ENCODE results near the gene CNOT9. TPM values are rescaled to one million over a fixed set of nuclear protein-coding genes. Genes with fewer than 3 reads are reported as not detected.

Gene CNOT9
- total and polyA plus RNA-seq, 2 of the 13 experiments (the other 11 are each of a cell fraction or from before 2014, with no cell fraction given), result 82.6 to 92.4 TPM

DNA sequence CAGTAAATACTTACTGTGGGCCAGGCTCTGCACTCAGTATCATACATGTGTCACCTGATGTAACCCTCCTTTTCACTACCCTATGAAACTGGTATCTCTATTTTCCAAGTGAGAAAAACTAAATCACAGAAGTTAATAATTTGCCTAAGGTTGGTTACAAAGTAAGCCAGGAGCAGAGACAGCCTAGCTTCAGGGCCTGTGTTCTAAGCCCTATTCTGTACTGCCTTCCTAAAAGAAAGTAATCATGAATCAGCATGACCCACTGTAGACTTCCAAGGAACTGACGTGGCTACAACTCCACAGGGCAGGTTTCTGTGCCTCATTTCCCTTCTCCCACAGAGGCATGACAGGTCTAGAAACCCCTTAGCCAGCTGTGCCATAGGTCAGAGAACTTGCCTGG lies 76.5 kb downstream of the CNOT9 start:
- Histone ChIP-seq H2AFZ (ENCODE audit: low read length) (no peak overlapping the region), H3K4me1 (ENCODE audit: insufficient read depth, low read length) (peaks cover 11% of the 10 kb centered on the region; the same call in 1 of the 2 replicates), H3K9me3 (ENCODE audit: low read length) (no peaks in the 10 kb centered on the region), H3K4me2 (ENCODE audit: low read depth, low read length) (no peak overlapping the region), H4K20me1 (ENCODE audit: insufficient read depth, low read length) (no peaks in the 10 kb centered on the region), H3K4me3 (replicated peaks in 1 of 3; ENCODE audit: insufficient read depth in 1 of 3, low read depth in 2 of 3, low read length in 3 of 3) (no peak overlapping the region), H3K79me2 (ENCODE audit: insufficient read depth, low read length) (no peaks in the 10 kb centered on the region), H3K9ac (ENCODE audit: insufficient read depth, low read depth, low read length) (no peak overlapping the region; the same call in 1 of the 2 replicates), H3K36me3 (replicated peaks in 1 of 2; ENCODE audit: control insufficient read depth in 1 of 2, insufficient read depth in 2 of 2, low read length in 2 of 2) (peaks cover 42 to 79% of the 10 kb centered on the region in 2 experiments), H3K27me3 (ENCODE audit: control insufficient read depth in 1 of 2, insufficient read depth in 2 of 2, low read length in 2 of 2) (no peaks in the 10 kb centered on the region), H3K27ac (ENCODE audit: extremely low read length, insufficient read depth, low read length) (no peak overlapping the region)
- ChIA-PET CTCF (ENCODE audit: low intra/inter-chr PET ratio, low total read pairs) (no interaction called here), POLR2A (no interaction called here)
- WGBS (ENCODE audit: low lambda C conversion rate), result 90% methylated on average over 1 of the region's 1 CpG
- in situ Hi-C loops (cut with HindIII; ENCODE audit: extremely low pct_ligation_motif_present, low pct_unique_long_range_greater_than_20kb), result loop anchor here (5.0 kb wide), 1 partner anchor 373 kb away; the partner anchor contains the start of genes AAMP and PNKD
- no TSS peak for BruUV-seq (replicated peaks)
- intact Hi-C loops (cut with micrococcal nuclease; ENCODE audit: unreplicated experiment), result no loop called here
- no peak for DNase-seq (ENCODE audit: low spot score)
- no peak for ATAC-seq
- FAIRE-seq, result peak; percentile 4
- TF ChIP-seq ZKSCAN1 (IDR thresholded peaks at IDR 0.05; ENCODE audit: low read length), result no peak
- TF ChIP-seq SNRNP70 (IDR thresholded peaks at IDR 0.05; ENCODE audit: low read depth, low read length), result no peak
- TF ChIP-seq ISX (CRISPR knock-in tag; conservative IDR thresholded peaks at IDR 0.05), result no peak
- no peak for TF ChIP-seq JDP2 (CRISPR knock-in tag; IDR thresholded peaks at IDR 0.05; ENCODE audit: borderline replicate concordance)
- TF ChIP-seq, protein P1, sequence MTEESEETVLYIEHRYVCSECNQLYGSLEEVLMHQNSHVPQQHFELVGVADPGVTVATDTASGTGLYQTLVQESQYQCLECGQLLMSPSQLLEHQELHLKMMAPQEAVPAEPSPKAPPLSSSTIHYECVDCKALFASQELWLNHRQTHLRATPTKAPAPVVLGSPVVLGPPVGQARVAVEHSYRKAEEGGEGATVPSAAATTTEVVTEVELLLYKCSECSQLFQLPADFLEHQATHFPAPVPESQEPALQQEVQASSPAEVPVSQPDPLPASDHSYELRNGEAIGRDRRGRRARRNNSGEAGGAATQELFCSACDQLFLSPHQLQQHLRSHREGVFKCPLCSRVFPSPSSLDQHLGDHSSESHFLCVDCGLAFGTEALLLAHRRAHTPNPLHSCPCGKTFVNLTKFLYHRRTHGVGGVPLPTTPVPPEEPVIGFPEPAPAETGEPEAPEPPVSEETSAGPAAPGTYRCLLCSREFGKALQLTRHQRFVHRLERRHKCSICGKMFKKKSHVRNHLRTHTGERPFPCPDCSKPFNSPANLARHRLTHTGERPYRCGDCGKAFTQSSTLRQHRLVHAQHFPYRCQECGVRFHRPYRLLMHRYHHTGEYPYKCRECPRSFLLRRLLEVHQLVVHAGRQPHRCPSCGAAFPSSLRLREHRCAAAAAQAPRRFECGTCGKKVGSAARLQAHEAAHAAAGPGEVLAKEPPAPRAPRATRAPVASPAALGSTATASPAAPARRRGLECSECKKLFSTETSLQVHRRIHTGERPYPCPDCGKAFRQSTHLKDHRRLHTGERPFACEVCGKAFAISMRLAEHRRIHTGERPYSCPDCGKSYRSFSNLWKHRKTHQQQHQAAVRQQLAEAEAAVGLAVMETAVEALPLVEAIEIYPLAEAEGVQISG (CRISPR knock-in tag; IDR thresholded peaks at IDR 0.05), result no peak
- TF ChIP-seq, protein P2, sequence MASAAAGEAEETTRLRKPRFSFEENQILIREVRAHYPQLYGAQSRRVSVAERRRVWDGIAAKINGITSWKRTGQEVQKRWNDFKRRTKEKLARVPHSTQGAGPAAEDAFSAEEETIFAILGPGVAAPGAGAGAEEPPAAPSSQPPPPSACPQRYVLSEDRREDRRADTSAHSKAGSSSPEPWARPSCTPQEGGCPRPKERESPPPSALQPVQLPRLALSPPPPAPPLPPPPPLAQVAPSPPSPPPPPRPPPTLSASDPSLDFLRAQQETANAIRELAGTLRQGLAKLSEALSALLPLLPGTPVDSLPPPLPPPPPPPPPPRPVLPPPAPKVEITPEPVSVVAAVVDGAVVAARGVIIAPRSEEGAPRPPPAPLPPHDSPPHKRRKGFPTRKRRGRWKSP (CRISPR knock-in tag; IDR thresholded peaks at IDR 0.05), result no peak
- TF ChIP-seq SOX5 (CRISPR knock-in tag; IDR thresholded peaks at IDR 0.05; ENCODE audit: borderline replicate concordance), result no peak
- TF ChIP-seq ONECUT2 (CRISPR knock-in tag; IDR thresholded peaks at IDR 0.05), result no peak
- TF ChIP-seq, protein P3, sequence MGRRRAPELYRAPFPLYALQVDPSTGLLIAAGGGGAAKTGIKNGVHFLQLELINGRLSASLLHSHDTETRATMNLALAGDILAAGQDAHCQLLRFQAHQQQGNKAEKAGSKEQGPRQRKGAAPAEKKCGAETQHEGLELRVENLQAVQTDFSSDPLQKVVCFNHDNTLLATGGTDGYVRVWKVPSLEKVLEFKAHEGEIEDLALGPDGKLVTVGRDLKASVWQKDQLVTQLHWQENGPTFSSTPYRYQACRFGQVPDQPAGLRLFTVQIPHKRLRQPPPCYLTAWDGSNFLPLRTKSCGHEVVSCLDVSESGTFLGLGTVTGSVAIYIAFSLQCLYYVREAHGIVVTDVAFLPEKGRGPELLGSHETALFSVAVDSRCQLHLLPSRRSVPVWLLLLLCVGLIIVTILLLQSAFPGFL (CRISPR knock-in tag; IDR thresholded peaks at IDR 0.05), result no peak
- no peak for TF ChIP-seq MEF2D (CRISPR knock-in tag; IDR thresholded peaks at IDR 0.05)
- no peak for TF ChIP-seq PAWR (CRISPR knock-in tag; IDR thresholded peaks at IDR 0.05; ENCODE audit: borderline replicate concordance)
- TF ChIP-seq, protein P4, sequence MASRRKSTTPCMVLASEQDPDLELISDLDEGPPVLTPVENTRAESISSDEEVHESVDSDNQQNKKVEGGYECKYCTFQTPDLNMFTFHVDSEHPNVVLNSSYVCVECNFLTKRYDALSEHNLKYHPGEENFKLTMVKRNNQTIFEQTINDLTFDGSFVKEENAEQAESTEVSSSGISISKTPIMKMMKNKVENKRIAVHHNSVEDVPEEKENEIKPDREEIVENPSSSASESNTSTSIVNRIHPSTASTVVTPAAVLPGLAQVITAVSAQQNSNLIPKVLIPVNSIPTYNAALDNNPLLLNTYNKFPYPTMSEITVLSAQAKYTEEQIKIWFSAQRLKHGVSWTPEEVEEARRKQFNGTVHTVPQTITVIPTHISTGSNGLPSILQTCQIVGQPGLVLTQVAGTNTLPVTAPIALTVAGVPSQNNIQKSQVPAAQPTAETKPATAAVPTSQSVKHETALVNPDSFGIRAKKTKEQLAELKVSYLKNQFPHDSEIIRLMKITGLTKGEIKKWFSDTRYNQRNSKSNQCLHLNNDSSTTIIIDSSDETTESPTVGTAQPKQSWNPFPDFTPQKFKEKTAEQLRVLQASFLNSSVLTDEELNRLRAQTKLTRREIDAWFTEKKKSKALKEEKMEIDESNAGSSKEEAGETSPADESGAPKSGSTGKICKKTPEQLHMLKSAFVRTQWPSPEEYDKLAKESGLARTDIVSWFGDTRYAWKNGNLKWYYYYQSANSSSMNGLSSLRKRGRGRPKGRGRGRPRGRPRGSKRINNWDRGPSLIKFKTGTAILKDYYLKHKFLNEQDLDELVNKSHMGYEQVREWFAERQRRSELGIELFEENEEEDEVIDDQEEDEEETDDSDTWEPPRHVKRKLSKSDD (CRISPR knock-in tag; IDR thresholded peaks at IDR 0.05; ENCODE audit: low read depth), result no peak
- TF ChIP-seq FOXK2 (IDR thresholded peaks at IDR 0.05), result no peak
- no peak for TF ChIP-seq ZNF552 (CRISPR knock-in tag; IDR thresholded peaks at IDR 0.05; ENCODE audit: borderline replicate concordance)
- TF ChIP-seq ZNF205 (CRISPR knock-in tag; IDR thresholded peaks at IDR 0.05), result no peak
- TF ChIP-seq, protein P5, sequence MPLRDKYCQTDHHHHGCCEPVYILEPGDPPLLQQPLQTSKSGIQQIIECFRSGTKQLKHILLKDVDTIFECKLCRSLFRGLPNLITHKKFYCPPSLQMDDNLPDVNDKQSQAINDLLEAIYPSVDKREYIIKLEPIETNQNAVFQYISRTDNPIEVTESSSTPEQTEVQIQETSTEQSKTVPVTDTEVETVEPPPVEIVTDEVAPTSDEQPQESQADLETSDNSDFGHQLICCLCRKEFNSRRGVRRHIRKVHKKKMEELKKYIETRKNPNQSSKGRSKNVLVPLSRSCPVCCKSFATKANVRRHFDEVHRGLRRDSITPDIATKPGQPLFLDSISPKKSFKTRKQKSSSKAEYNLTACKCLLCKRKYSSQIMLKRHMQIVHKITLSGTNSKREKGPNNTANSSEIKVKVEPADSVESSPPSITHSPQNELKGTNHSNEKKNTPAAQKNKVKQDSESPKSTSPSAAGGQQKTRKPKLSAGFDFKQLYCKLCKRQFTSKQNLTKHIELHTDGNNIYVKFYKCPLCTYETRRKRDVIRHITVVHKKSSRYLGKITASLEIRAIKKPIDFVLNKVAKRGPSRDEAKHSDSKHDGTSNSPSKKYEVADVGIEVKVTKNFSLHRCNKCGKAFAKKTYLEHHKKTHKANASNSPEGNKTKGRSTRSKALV (CRISPR knock-in tag; IDR thresholded peaks at IDR 0.05), result no peak
- no peak for TF ChIP-seq U2AF2 (IDR thresholded peaks at IDR 0.05; ENCODE audit: low read depth, low read length)

Measured in HepG2 (cell line).